ENCODE measurements around the gene ADH7. TPM values are rescaled to one million over a fixed set of nuclear protein-coding genes. Genes with fewer than 3 reads are reported as not detected.

Gene ADH7
- total and polyA plus RNA-seq, 9 of the 15 experiments (the other 6 are each of a cell fraction or from before 2014, with no cell fraction given), result not detected

- Histone ChIP-seq H3K79me2 (ENCODE audit: control insufficient read depth, insufficient read depth, low read length) (no peaks in the 10 kb centered on the region), H3K27me3 (ENCODE audit: control insufficient read depth in 2 of 2, insufficient read depth in 2 of 2, low read length in 2 of 2) (no peaks in the 10 kb centered on the region), H3K27ac (ENCODE audit: extremely low read depth, low read depth, low read length) (no peak overlapping the region), H4K20me1 (replicated peaks; ENCODE audit: control insufficient read depth, insufficient read depth, low read length) (no peaks in the 10 kb centered on the region), H2AFZ (ENCODE audit: low read depth, low read length) (no peak overlapping the region), H3K4me1 (replicated peaks in 1 of 2; ENCODE audit: control insufficient read depth in 2 of 2, insufficient read depth in 2 of 2, low read length in 2 of 2) (no peaks in the 10 kb centered on the region), H3K9me1 (ENCODE audit: control insufficient read depth, insufficient read depth, low read length) (no peaks in the 10 kb centered on the region), H3K4me3 (no peak overlapping the region), H3K9me3 (replicated peaks; ENCODE audit: control insufficient read depth, insufficient read depth, low read depth, low read length) (no peaks in the 10 kb centered on the region), H3K36me3 (ENCODE audit: control insufficient read depth, insufficient read depth, low read length) (no peaks in the 10 kb centered on the region), H3K4me2 (ENCODE audit: insufficient read depth, low read length) (no peak overlapping the region), H3K9ac (ENCODE audit: insufficient read depth in 1 of 2, low read depth in 2 of 2, low read length in 2 of 2) (no peak overlapping the region)
- ATAC-seq (no peak), FAIRE-seq (no peak), DNase-seq (ENCODE audit: extremely low read depth in 1 of 4, low spot score in 3 of 4) (no peak)
- POLR2A ChIA-PET, result no interaction called here
- in situ Hi-C loops (cut with MboI) (no loop called here), intact Hi-C loops (cut with micrococcal nuclease) (no loop called here)
- CTCF ChIA-PET (ENCODE audit: low intra/inter-chr PET ratio), result no interaction called here
- no TSS peak for BruUV-seq (replicated peaks)
- 0% methylated on average over 1 of the region's 1 CpG for WGBS (ENCODE audit: insufficient coverage, low coverage, missing lambda C conversion rate)
- no peak for TF ChIP-seq ZNF740 (CRISPR knock-in tag; IDR thresholded peaks at IDR 0.05)
- no peak for TF ChIP-seq ZNF740 (tag; IDR thresholded peaks at IDR 0.05)
- TF ChIP-seq ZFX (CRISPR knock-in tag; IDR thresholded peaks at IDR 0.05), result no peak
- TF ChIP-seq ZNF354B (CRISPR knock-in tag; IDR thresholded peaks at IDR 0.05), result no peak
- no peak for TF ChIP-seq POLR3A (IDR thresholded peaks at IDR 0.05; ENCODE audit: borderline replicate concordance, extremely low read depth, insufficient read depth, insufficient read length)
- TF ChIP-seq GTF2E2 (tag; IDR thresholded peaks at IDR 0.05), result no peak
- TF ChIP-seq RB1 (IDR thresholded peaks at IDR 0.05; ENCODE audit: low read depth), result no peak
- no peak for TF ChIP-seq ZNF23 (CRISPR knock-in tag; IDR thresholded peaks at IDR 0.05)
- no peak for TF ChIP-seq MXD1 (CRISPR knock-in tag; IDR thresholded peaks at IDR 0.05; ENCODE audit: borderline replicate concordance, poor library complexity, severe bottlenecking)
- no peak for TF ChIP-seq ZNF398 (CRISPR knock-in tag; IDR thresholded peaks at IDR 0.05)
- no peak for TF ChIP-seq HEY1 (CRISPR knock-in tag; IDR thresholded peaks at IDR 0.05; ENCODE audit: borderline replicate concordance)
- TF ChIP-seq MNT (conservative IDR thresholded peaks at IDR 0.05), result no peak
- no peak for TF ChIP-seq RNF2 (IDR thresholded peaks at IDR 0.05)
- TF ChIP-seq THRA (IDR thresholded peaks at IDR 0.05), result no peak
- TF ChIP-seq MBD2 (IDR thresholded peaks at IDR 0.05; ENCODE audit: borderline replicate concordance, low read depth), result no peak
- TF ChIP-seq ZNF24 (IDR thresholded peaks at IDR 0.05), result no peak
Measured at GRCh38 chr4:99483636-99484035, 48.5 kb upstream of the ADH7 start.
